ENCODE measurements around the gene RNF225. TPM values are rescaled to one million over a fixed set of nuclear protein-coding genes. Genes with fewer than 3 reads are reported as not detected.

RNF225 gene
- total and polyA plus RNA-seq, 9 of the 15 experiments (the other 6 are each of a cell fraction or from before 2014, with no cell fraction given) = 0.33 TPM; not detected in 8

DNA sequence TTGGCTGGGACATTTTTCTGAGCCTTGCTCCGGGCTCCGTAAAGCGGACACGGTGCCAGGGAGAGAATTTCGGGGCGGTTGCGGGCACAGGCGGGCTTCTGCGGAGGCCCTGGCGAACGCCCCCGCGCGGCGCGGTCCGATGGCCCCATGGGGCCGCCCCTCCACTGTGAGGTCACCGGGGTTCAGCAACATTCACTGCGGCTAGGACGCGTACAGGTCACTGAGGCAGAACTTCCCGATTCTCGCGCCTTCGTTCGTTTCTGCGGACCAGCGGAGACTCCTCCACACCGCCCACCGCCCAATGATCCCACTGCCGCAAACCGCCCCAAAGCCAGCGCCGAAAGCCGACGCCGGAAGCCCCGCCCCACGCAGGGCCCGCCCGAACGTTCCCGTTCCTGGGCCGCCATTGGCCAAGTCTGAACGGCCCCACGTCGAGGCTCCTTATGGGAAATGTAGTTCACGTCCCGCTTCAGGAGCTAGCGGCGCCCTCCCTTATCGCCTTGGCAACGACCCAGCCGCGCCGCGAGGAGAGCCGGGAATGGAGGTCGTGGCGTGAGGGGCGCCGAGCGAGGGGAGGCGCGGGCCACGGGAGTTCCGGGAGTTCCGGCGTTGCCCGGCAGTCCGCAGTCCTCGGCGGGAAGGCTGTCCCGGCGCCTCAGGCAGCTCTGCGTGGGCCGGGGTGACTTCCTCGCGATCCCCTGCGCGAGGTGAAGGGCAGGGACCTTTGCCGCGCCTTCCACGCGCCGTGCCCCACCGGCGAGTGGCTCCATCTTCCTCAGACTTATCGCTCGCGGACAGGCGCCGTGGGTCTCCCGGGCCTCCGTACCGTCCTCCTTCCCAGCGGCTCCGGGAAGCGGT, 12.9 kb downstream of the RNF225 start, which contains the start of gene ZNF584 (continued):
- TF ChIP-seq ARID4B (CRISPR knock-in tag; IDR thresholded peaks at IDR 0.05) (peak; percentile 85), HDGF (IDR thresholded peaks at IDR 0.05) (no peak), KDM2B (CRISPR knock-in tag; IDR thresholded peaks at IDR 0.05) (no peak), TBP (optimal IDR thresholded peaks at IDR 0.05; ENCODE audit: low read depth, low read length) (peak; percentile 91), FOXP4 (CRISPR knock-in tag; IDR thresholded peaks at IDR 0.05; ENCODE audit: borderline replicate concordance) (no peak), ZNF436 (CRISPR knock-in tag; IDR thresholded peaks at IDR 0.05) (no peak), ZNF354B (CRISPR knock-in tag; IDR thresholded peaks at IDR 0.05) (no peak), ZNF282 (CRISPR knock-in tag; IDR thresholded peaks at IDR 0.05) (no peak), CEBPG (CRISPR knock-in tag; IDR thresholded peaks at IDR 0.05) (no peak), CEBPG (tag; conservative IDR thresholded peaks at IDR 0.05 in 1 of 2, IDR thresholded peaks at IDR 0.05 in 1 of 2) (no peak)
- TF ChIP-seq, protein P1, sequence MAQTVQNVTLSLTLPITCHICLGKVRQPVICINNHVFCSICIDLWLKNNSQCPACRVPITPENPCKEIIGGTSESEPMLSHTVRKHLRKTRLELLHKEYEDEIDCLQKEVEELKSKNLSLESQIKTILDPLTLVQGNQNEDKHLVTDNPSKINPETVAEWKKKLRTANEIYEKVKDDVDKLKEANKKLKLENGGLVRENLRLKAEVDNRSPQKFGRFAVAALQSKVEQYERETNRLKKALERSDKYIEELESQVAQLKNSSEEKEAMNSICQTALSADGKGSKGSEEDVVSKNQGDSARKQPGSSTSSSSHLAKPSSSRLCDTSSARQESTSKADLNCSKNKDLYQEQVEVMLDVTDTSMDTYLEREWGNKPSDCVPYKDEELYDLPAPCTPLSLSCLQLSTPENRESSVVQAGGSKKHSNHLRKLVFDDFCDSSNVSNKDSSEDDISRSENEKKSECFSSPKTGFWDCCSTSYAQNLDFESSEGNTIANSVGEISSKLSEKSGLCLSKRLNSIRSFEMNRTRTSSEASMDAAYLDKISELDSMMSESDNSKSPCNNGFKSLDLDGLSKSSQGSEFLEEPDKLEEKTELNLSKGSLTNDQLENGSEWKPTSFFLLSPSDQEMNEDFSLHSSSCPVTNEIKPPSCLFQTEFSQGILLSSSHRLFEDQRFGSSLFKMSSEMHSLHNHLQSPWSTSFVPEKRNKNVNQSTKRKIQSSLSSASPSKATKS (CRISPR knock-in tag; IDR thresholded peaks at IDR 0.05) = no peak
- TF ChIP-seq, protein P2, sequence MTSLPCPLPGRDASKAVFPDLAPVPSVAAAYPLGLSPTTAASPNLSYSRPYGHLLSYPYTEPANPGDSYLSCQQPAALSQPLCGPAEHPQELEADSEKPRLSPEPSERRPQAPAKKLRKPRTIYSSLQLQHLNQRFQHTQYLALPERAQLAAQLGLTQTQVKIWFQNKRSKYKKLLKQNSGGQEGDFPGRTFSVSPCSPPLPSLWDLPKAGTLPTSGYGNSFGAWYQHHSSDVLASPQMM (CRISPR knock-in tag; IDR thresholded peaks at IDR 0.05) = no peak
